ENCODE data around the gene MRPL20.

DNA sequence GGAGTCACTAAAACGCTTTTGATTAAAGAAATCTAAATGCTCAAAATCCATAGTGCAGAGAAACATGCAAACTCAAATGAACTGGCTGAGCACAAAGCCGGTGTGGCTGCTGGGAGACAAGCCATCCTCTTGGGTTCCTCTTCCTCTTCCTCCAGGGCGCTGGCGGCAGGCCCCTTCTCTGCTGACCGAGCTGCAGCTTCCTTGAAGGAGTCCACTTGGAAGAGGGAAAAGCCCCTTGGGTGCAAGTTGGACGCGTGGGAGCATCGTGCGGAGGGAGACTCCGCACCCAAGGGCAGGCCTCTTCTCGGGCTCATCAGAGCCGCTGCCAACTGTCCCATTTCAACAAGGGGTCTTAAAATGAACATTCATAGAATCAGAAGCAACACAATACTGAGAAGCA is 15.9 kb downstream of the MRPL20 start:
- TF ChIP-seq, protein P1, sequence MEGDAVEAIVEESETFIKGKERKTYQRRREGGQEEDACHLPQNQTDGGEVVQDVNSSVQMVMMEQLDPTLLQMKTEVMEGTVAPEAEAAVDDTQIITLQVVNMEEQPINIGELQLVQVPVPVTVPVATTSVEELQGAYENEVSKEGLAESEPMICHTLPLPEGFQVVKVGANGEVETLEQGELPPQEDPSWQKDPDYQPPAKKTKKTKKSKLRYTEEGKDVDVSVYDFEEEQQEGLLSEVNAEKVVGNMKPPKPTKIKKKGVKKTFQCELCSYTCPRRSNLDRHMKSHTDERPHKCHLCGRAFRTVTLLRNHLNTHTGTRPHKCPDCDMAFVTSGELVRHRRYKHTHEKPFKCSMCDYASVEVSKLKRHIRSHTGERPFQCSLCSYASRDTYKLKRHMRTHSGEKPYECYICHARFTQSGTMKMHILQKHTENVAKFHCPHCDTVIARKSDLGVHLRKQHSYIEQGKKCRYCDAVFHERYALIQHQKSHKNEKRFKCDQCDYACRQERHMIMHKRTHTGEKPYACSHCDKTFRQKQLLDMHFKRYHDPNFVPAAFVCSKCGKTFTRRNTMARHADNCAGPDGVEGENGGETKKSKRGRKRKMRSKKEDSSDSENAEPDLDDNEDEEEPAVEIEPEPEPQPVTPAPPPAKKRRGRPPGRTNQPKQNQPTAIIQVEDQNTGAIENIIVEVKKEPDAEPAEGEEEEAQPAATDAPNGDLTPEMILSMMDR (IDR thresholded peaks at IDR 0.05), result no peak
- no peak for TF ChIP-seq ZFX (IDR thresholded peaks at IDR 0.05; ENCODE audit: borderline replicate concordance)

All from 22Rv1 (cell line).